HepG2 (cell line): ENCODE data around the gene LIPE. TPM values are rescaled to one million over a fixed set of nuclear protein-coding genes. Genes with fewer than 3 reads are reported as not detected.

Source experiments
- ATAC-seq: fragments of 200-7000 bp; cut with Tn5 transposase; 3 replicates; pipeline ENCODE4 v1.9.1; 2020; ENCODE audit warnings: mild to moderate bottlenecking, moderate library complexity
- BruUV-seq: library from RNA; stranded (reverse); fragments of 400-500 nt; replicated peaks from 2 replicates; lab custom pipeline; 2021; lab: Mats Ljungman, UMichigan
- CTCF ChIA-PET: fragments of 300-600 bp; formaldehyde crosslinking; extraction: SDS; loops from one replicate; lab custom pipeline; 2021; ENCODE audit warnings: low total read pairs, inconsistent platforms, low intra/inter-chr PET ratio; lab: Yijun Ruan, JAX
- POLR2A ChIA-PET: fragments of 350-600 bp; sonication (Branson Sonifier 250); formaldehyde crosslinking; loops from one replicate; lab custom pipeline; 2020; ENCODE audit warnings: antibody characterized with exemption, inconsistent platforms; lab: Yijun Ruan, JAX
- DNase-seq: peaks from one replicate; pipeline ENCODE4 v3.0.0-alpha.2; 2015; ENCODE audit warnings: low spot score
- FAIRE-seq: peaks from 3 replicates; lab custom pipeline; 2011; peaks lifted over from hg19 to GRCh38; lab: Jason Lieb, UNC
- H2AFZ ChIP-seq: one replicate; pipeline ENCODE4 v1.6.1; 2011; ENCODE audit warnings: low read length, inconsistent platforms
- H3K27ac ChIP-seq: fragments of 300-600 bp; 3 replicates; pipeline ENCODE4 v1.8.0; 2011; ENCODE audit warnings: mixed run types, mild to moderate bottlenecking, mixed read lengths, low read length, inconsistent platforms; ENCODE audit not compliant: insufficient read depth; ENCODE audit errors: extremely low read length
- H3K27me3 ChIP-seq, 2 experiments: fragments of 200-600 bp in 1 of 2; 2 replicates in 1 of 2; 3 replicates in 1 of 2; pipeline versions ENCODE4 v1.6.0 to v1.8.0; 2011; ENCODE audit warnings: low read length in 2 of 2, mild to moderate bottlenecking in 2 of 2, moderate library complexity in 2 of 2, inconsistent platforms in 1 of 2; ENCODE audit not compliant: insufficient read depth in 2 of 2, control insufficient read depth in 1 of 2
- H3K36me3 ChIP-seq, 2 experiments: fragments of 200-600 bp in 1 of 2; replicated peaks in 1 of 2; 2 replicates in 1 of 2; 3 replicates in 1 of 2; pipeline versions ENCODE4 v1.5.1 to v1.8.0; 2011; ENCODE audit warnings: low read length in 2 of 2, inconsistent platforms in 1 of 2; ENCODE audit not compliant: insufficient read depth in 2 of 2, control insufficient read depth in 1 of 2
- H3K4me1 ChIP-seq: 2 replicates; pipeline ENCODE4 v1.5.1; 2012; ENCODE audit warnings: low read length, inconsistent platforms; ENCODE audit not compliant: insufficient read depth
- H3K4me2 ChIP-seq: 2 replicates; pipeline ENCODE4 v1.6.0; 2011; ENCODE audit warnings: low read depth, low read length, inconsistent platforms
- H3K4me3 ChIP-seq, 3 experiments: fragments of 200-600 bp in 1 of 3; sonication (generic), shearing (Covaris generic) in 1 of 3; replicated peaks in 1 of 3; 2 replicates each; pipeline ENCODE4 v1.5.1; 2011 to 2016; ENCODE audit warnings: low read length in 3 of 3, inconsistent platforms in 2 of 3, low read depth in 2 of 3, mild to moderate bottlenecking in 2 of 3, control low read depth in 1 of 3, mixed read lengths in 1 of 3; ENCODE audit not compliant: insufficient read depth in 1 of 3
- H3K79me2 ChIP-seq: one replicate; pipeline ENCODE4 v1.6.1; 2011; ENCODE audit warnings: low read length, inconsistent platforms; ENCODE audit not compliant: insufficient read depth
- H3K9ac ChIP-seq: 2 replicates; pipeline ENCODE4 v1.6.0; 2011; ENCODE audit warnings: mild to moderate bottlenecking, low read depth, low read length, inconsistent platforms; ENCODE audit not compliant: insufficient read depth
- H3K9me3 ChIP-seq: 2 replicates; pipeline ENCODE4 v1.5.1; 2012; ENCODE audit warnings: mild to moderate bottlenecking, low read length
- H4K20me1 ChIP-seq: 2 replicates; pipeline ENCODE4 v1.6.0; 2011; ENCODE audit warnings: inconsistent platforms, mild to moderate bottlenecking, low read length, moderate library complexity; ENCODE audit not compliant: insufficient read depth
- ELF3 ChIP-seq: IDR thresholded peaks from 2 replicates; pipeline ENCODE4 v1.6.1; 2016; ENCODE audit warnings: missing genetic modification reagents, missing compliant biosample characterization
- MEIS2 ChIP-seq: sonication (generic); formaldehyde crosslinking; IDR thresholded peaks from 2 replicates; pipeline ENCODE4 v1.9.0; 2021; ENCODE audit warnings: mild to moderate bottlenecking, missing genetic modification reagents
- SAP130 ChIP-seq: IDR thresholded peaks from 2 replicates; pipeline ENCODE4 v1.6.1; 2016; ENCODE audit warnings: low read depth
- SATB2 ChIP-seq: sonication (generic); formaldehyde crosslinking; IDR thresholded peaks from 2 replicates; pipeline ENCODE4 v1.5.0; 2020; ENCODE audit warnings: missing genetic modification reagents
- SYNCRIP ChIP-seq: fragments of 200-400 bp; formaldehyde crosslinking; IDR thresholded peaks from 2 replicates; pipeline ENCODE4 v1.6.1; 2018; ENCODE audit warnings: mild to moderate bottlenecking, low read depth, low read length; ENCODE audit not compliant: insufficient read depth
- ZBTB38 ChIP-seq: sonication (generic); formaldehyde crosslinking; IDR thresholded peaks from 2 replicates; pipeline ENCODE4 v1.5.1; 2020; ENCODE audit warnings: mild to moderate bottlenecking, missing genetic modification reagents
- ZNF792 ChIP-seq: IDR thresholded peaks from 2 replicates; pipeline ENCODE4 v1.6.1; 2016
- WGBS: methylation state at CpG from one replicate; pipeline ENCODE4 v1.1.6; 2017; ENCODE audit warnings: low lambda C conversion rate; 5-methylcytosine and 5-hydroxymethylcytosine counted together
- in situ Hi-C: cut with HindIII; loops from 2 replicates; pipeline ENCODE4 v1.10.0; 2017; ENCODE audit warnings: low pct_unique_long_range_greater_than_20kb; ENCODE audit not compliant: extremely low pct_ligation_motif_present
- intact Hi-C: fragments of 100-400 bp; cut with micrococcal nuclease; formaldehyde crosslinking; loops from one replicate; pipeline ENCODE4 v1.10.0; 2022; ENCODE audit not compliant: unreplicated experiment
- polyA plus RNA-seq, 8 experiments: library from polyadenylated mRNA; depleted of rRNA in 3 of 8; stranded (reverse) in 7 of 8; unstranded in 1 of 8; fragments of >200 nt; fragmentation: Illumina TruSeq in 4 of 8; extraction: Trizol in 4 of 8; gene quantifications; 2 replicates each; pipeline versions ENCODE4 v1.2.1 to v1.2.3, GENCODE V29; 2011 to 2016; ENCODE audit warnings: low read depth in 4 of 8, missing spikeins in 1 of 8, mixed read lengths in 1 of 8; ENCODE audit not compliant: insufficient read depth in 1 of 8
- total RNA-seq, 5 experiments: library from RNA; depleted of rRNA; stranded (reverse); fragments of >200 nt; fragmentation: Illumina TruSeq; extraction: Trizol; gene quantifications; 2 replicates each; pipeline ENCODE4 v1.2.3, GENCODE V29; 2016; ENCODE audit warnings: low read depth in 1 of 5
- TF ChIP-seq, protein P1 (sequence below): sonication (generic); formaldehyde crosslinking; IDR thresholded peaks from 2 replicates; pipeline ENCODE4 v1.9.0; 2021; ENCODE audit warnings: missing genetic modification reagents, borderline replicate concordance
- TF ChIP-seq, protein P2 (sequence below): sonication (generic); formaldehyde crosslinking; IDR thresholded peaks from 2 replicates; pipeline ENCODE4 v1.4.0; 2020; ENCODE audit warnings: mild to moderate bottlenecking, missing genetic modification reagents
- TF ChIP-seq, protein P3 (sequence below): sonication (generic); formaldehyde crosslinking; IDR thresholded peaks from 2 replicates; pipeline ENCODE4 v1.8.0; 2022; ENCODE audit warnings: mild to moderate bottlenecking, missing genetic modification reagents; ENCODE audit not compliant: insufficient replicate concordance

LIPE gene
- total and polyA plus RNA-seq, 2 of the 13 experiments (the other 11 are each of a cell fraction or from before 2014, with no cell fraction given) = not detected

- TF ChIP-seq, protein P1, sequence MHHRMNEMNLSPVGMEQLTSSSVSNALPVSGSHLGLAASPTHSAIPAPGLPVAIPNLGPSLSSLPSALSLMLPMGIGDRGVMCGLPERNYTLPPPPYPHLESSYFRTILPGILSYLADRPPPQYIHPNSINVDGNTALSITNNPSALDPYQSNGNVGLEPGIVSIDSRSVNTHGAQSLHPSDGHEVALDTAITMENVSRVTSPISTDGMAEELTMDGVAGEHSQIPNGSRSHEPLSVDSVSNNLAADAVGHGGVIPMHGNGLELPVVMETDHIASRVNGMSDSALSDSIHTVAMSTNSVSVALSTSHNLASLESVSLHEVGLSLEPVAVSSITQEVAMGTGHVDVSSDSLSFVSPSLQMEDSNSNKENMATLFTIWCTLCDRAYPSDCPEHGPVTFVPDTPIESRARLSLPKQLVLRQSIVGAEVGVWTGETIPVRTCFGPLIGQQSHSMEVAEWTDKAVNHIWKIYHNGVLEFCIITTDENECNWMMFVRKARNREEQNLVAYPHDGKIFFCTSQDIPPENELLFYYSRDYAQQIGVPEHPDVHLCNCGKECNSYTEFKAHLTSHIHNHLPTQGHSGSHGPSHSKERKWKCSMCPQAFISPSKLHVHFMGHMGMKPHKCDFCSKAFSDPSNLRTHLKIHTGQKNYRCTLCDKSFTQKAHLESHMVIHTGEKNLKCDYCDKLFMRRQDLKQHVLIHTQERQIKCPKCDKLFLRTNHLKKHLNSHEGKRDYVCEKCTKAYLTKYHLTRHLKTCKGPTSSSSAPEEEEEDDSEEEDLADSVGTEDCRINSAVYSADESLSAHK (CRISPR knock-in tag) = no peak
These were observed 39.5 kb upstream of the LIPE start (continued) for GRCh38 chr19:42466521-42467182.

- intact Hi-C loops = no loop called here
- TF ChIP-seq ELF3 (CRISPR knock-in tag) (no peak), MEIS2 (CRISPR knock-in tag) (no peak), ZBTB38 (CRISPR knock-in tag) (no peak), ZNF792 (CRISPR knock-in tag) (no peak), SYNCRIP (no peak), SAP130 (CRISPR knock-in tag) (no peak), SATB2 (CRISPR knock-in tag) (no peak)
- TF ChIP-seq, protein P2, sequence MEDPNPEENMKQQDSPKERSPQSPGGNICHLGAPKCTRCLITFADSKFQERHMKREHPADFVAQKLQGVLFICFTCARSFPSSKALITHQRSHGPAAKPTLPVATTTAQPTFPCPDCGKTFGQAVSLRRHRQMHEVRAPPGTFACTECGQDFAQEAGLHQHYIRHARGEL (CRISPR knock-in tag) = no peak
- TF ChIP-seq, protein P3, sequence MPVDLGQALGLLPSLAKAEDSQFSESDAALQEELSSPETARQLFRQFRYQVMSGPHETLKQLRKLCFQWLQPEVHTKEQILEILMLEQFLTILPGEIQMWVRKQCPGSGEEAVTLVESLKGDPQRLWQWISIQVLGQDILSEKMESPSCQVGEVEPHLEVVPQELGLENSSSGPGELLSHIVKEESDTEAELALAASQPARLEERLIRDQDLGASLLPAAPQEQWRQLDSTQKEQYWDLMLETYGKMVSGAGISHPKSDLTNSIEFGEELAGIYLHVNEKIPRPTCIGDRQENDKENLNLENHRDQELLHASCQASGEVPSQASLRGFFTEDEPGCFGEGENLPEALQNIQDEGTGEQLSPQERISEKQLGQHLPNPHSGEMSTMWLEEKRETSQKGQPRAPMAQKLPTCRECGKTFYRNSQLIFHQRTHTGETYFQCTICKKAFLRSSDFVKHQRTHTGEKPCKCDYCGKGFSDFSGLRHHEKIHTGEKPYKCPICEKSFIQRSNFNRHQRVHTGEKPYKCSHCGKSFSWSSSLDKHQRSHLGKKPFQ = no peak
- ATAC-seq = no peak
- DNase-seq = no peak
- Histone ChIP-seq H3K9me3 (no peaks in the 10 kb centered on the region), H3K4me3 (no peak overlapping the region), H3K4me2 (no peak overlapping the region), H2AFZ (no peak overlapping the region), H3K27ac (no peak overlapping the region), H3K9ac (no peak overlapping the region), H3K4me1 (peaks cover 73% of the 10 kb centered on the region), H3K79me2 (no peaks in the 10 kb centered on the region), H3K36me3 (no peaks in the 10 kb centered on the region), H3K27me3 (no peaks in the 10 kb centered on the region), H4K20me1 (no peaks in the 10 kb centered on the region)
- BruUV-seq = no TSS peak
- 92% methylated on average over 5 of the region's 5 CpGs for WGBS
- ChIA-PET POLR2A (interaction anchor here (2.0 to 2.2 kb wide), 2 partner anchors 32 to 62 kb away, joined by 10 to 11 read pairs; partner anchors contain the start of gene CEACAM1), CTCF (no interaction called here)
- in situ Hi-C loops = no loop called here
- no peak for FAIRE-seq
These were observed 38.7 kb upstream of the LIPE start for GRCh38 chr19:42465827-42466280.
